Hematopoietic multipotent progenitor cell treated with erythropoietin and hydrocortisone succinate and interleukin-3 and kit ligand, for 8 days (in vitro differentiated cells): ENCODE data around the gene NXPH2.
"Not testable (repeated sequence)": the region's sequence is repeated elsewhere in the genome, so short reads cannot be mapped to it uniquely, and the experiment has no call there.

Source experiments
- DNase-seq: peaks from one replicate; pipeline ENCODE4 v3.0.0-alpha.2; 2015

The NXPH2 gene

GRCh38 chr2:138707392-138708074 is 72.7 kb downstream of the NXPH2 start:
- DNase-seq = no peak

GRCh38 chr2:138703242-138703641 is 76.9 kb downstream of the NXPH2 start:
- DNase-seq = no peak

DNA sequence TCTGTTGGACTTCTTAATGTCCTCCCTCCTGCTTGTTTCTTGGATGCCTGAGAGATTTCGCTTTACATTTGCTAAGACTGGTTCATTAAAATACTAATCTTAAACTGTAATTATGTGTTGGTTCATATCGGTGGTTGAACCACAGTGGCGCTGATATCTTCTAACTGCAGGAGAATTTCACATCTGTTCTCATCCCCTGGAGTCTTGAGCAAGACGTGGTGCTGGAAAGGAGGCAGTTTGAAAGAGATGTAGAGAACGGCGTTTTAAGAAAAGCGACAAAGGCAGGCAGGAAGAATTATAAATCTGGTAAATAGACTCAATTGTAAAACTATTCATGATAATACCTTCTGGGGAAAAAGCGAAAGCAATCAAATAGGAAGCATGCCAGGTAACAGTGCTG is 79.5 kb downstream of the NXPH2 start:
- DNase-seq = peak; percentile 2

DNA sequence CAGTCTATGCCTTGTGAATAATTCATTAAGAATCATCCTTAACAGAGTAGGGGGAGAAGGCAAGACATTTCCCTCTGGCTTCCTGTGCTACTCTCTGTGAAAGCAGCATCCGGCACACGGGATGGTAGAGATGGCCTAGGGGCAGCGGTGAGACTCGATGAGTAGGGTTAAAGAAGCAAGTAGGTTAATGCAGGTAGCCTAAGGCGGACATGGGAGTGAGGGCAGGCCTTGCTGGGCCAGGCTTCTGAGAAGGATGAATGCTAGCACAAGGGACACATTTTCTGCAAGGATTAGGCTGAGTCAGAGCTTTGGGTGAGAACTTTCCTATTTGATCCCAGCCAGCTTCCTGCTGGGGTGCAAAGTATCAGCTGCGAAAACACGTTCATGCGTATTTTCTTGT is 80.8 kb downstream of the NXPH2 start:
- DNase-seq = no peak

GRCh38 chr2:138698428-138698827 is 81.8 kb downstream of the NXPH2 start:
- no peak for DNase-seq

GRCh38 chr2:138691667-138692066 is 88.5 kb downstream of the NXPH2 start:
- DNase-seq = no peak

DNA sequence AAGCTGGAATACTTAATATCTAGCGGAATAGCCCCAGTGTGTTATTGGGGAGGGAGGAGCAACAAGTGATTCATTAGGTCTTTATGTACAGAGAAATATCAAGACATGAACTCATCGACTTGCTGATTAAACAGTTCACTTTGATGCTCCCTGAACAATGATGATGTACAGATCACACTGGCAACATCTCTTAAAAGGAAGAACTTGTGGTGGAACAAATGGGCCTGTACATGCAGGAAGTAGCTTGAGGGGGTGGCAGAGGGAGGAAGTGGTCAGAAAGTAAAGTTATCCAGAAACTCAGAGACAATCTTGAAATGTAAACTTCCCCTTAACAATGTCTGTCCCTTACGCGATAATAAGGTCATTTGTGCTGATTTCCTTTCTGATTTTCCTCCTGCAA is 90.5 kb downstream of the NXPH2 start:
- DNase-seq = peak; percentile 20

- no peak for DNase-seq
Measured at GRCh38 chr2:138682163-138682562, 98.0 kb downstream of the NXPH2 start.

GRCh38 chr2:138677221-138677620 is 103.0 kb downstream of the NXPH2 start:
- DNase-seq = no peak

DNA sequence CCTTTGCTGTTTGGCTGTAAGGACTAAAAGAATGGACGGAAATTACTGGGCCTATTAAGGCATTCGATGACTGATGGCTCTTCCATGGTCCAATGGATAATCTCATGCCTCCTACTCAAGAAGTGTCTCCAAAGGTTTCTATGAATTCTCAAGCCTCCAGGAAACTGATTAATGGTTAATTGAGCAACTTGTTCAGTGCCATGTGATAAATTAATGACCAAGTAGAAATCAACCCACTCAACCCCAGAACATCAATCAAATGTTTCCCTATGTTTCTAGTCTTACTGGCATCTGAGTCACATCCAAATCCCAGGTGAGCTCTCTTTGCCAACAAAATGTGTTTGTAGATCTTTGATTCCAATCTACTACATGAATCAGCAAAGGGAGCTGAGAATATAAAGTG is 103.6 kb downstream of the NXPH2 start:
- DNase-seq = no peak

- DNase-seq = no peak
Measured at GRCh38 chr2:138671566-138671965, 108.6 kb downstream of the NXPH2 start.

- DNase-seq = no peak
Measured at GRCh38 chr2:138670734-138671133, 109.5 kb downstream of the NXPH2 start.

DNA sequence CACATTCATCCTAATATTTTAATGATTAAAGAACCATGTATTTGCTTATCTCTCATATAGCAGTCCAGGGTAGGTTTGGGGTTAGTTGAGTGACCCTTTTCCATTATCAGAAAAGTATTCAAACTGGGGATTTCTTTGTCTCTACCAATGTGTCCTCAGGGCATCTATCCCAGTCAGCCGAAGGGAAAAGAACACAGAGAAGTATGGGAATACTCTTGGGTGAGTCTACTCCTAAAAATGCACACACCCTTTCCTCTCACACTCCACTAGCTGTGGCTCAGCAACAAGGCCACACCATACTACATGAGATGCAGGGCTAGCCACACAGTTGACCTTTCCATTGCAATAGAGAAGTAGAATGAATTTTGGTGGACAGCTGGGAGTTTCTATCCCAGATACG is 114.3 kb downstream of the NXPH2 start:
- DNase-seq = no peak

DNA sequence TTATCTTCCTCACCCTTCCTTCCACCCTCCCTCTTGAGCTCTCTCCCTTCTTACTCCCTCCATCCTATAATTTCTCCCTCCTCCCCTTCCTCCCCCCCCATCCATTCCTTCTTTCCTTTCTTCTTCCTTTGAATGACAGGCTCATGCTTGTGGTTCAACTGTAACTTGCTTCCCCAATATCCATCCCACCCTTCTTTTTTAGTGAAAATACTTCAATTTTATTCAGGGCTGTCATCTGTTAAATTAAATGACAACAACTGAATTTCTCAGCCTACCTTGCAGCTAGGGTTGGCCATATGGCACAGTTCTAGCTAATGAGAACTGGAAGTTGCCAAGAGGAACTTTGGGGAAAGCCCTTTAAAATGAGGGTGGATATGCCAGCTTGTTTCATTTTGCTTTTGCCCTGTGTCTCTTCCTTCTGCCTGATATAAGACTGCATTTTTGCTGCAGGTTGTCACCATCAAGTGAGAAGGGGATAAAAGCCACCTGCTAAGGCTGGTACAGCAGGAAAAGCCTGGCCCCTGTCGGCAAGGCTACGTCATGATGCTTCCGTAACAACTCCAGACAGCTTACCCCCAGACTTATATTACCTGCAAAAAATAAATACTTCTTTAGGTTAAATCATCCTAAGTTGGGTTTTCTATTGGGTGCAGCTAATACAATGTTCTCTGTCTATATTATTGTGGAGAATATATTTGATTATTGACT is 121.8 kb downstream of the NXPH2 start:
- DNase-seq = no peak

DNA sequence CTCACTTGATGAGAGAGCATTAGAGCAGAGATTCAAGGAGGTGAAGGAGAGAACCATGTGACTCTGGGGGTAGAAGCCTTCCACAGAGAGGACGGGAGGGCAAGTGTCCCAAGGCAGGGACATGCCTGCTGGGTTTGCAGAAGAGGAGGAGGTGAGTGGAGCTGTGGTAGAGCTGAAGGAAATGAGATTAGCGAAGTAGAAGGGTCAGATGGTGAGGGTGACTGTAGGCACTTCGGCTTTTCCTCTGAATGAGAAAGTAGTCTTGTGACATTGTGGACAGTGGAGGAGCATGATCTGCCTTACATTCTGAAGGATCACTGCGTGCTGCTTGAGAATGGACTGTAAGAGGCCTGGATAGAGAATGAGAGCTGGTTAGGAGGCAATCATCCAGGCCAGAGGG is 126.0 kb downstream of the NXPH2 start:
- peak; percentile 4 for DNase-seq

GRCh38 chr2:138652378-138652777 is 127.8 kb downstream of the NXPH2 start:
- no peak for DNase-seq

GRCh38 chr2:138649571-138649970 is 130.6 kb downstream of the NXPH2 start:
- no peak for DNase-seq

DNA sequence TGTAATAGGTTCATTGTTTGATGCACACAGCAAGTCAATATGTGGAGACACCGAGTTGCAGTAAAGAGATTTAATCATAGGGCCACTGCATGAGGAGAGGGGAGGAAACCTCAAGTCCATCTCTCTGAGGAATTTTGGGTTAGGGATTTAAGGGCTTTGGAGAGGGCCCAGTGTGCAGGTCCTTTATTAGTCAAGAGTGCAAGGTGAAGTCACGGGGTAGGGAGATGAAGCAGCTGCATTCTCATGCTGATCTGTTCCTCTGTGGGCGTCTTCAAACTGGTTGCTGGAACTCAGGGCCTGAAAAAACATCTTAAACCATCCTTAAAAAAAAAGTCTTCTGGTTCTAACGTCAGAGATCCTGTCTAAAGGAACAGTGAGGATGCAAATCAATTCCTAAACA is 131.6 kb downstream of the NXPH2 start:
- no peak for DNase-seq

DNA sequence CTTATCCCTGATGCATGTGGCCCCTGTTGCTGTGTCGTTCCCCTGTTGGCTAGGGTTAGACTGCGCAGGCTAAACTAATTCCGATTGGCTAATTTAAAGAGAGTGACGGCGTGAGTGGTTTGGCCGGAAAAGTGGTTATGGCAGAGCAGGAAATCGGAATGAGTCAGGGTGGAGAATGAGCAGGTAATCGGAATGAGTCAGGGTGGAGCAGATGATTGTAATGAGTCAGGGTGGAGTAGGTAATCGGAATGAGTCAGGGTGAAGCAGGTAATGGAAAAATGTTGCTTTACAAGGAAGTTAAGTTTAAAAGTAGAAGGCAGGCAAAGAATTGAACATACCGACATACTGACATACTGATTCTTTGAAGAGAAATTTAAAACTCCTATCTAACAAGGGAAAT is 135.4 kb downstream of the NXPH2 start:
- DNase-seq = not testable (repeated sequence)

DNA sequence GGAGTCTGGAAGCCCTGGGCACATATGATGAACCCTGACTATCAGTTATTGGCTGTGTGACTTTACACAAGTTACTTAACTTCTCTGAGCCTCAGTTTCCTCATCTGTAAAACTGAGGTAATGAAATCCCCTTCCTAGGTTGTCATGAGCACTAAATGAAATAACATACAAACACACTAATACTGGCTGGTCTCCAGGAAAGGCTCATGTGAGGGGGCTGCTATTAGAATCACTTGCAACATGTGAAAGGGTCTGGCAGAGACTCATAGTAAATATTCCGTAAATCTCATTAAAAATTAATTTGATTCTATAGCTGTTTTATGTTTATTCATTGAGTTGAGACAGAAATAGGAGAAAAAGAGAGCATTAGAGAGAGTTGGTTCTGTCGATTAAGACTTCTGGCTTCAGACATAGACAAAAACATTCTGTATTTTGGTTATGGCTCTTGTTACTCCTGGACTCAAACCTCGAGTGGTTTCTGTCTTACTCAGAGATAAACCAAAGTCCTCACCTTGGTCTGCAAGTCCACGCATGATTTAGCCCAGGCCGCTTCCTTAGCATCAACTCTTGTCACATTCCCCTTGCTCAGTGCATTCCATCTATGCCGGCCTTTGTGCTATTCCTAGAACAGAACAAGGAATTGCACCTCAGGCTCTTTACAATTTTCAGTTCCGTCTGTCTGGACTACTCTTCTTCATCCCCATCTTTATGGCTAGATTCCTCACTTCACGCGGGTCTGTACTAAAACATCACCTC is 139.1 kb downstream of the NXPH2 start:
- DNase-seq = no peak

GRCh38 chr2:138637686-138638085 is 142.5 kb downstream of the NXPH2 start:
- no peak for DNase-seq

GRCh38 chr2:138637061-138637460 is 143.1 kb downstream of the NXPH2 start:
- no peak for DNase-seq

GRCh38 chr2:138633049-138633448 is 147.1 kb downstream of the NXPH2 start:
- DNase-seq = no peak

- no peak for DNase-seq
Measured at GRCh38 chr2:138632066-138632620, 148.0 kb downstream of the NXPH2 start.
